ENCODE data around the gene RNU6-7. TPM values are rescaled to one million over a fixed set of nuclear protein-coding genes. Genes with fewer than 3 reads are reported as not detected.
A peak's percentile ranks its signal among the peaks of the same experiment; 100 is the strongest.

RNU6-7 gene
- total and polyA plus RNA-seq, 10 of the 15 experiments (the other 5 are each of a cell fraction or from before 2014, with no cell fraction given), result not detected

DNA sequence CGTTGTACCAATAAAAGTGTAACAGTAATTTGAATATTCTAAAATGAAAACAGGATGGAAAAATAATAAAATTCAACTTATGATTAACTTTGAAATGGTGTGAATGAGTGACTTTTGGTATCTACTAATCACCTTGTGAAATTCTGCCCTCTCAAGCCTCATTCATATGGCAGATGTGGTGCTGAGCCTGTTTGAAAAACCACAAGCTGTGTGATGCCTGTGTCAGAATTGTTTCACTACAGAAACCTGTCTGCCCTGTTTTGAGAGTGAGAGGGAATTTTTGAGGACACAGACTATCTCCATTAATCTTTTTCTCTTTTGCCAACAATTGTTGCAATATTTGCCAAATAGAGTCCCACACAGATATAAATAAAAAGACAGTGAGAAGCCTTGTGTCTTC is 3.9 kb upstream of the RNU6-7 start (continued):
- TF ChIP-seq RAD51 (IDR thresholded peaks at IDR 0.05) (no peak), IKZF2 (IDR thresholded peaks at IDR 0.05) (peak; percentile 84 to 85), HDGF (IDR thresholded peaks at IDR 0.05) (no peak), ATF7 (IDR thresholded peaks at IDR 0.05; ENCODE audit: low read depth) (peak; percentile 54)
- TF ChIP-seq, protein P1, sequence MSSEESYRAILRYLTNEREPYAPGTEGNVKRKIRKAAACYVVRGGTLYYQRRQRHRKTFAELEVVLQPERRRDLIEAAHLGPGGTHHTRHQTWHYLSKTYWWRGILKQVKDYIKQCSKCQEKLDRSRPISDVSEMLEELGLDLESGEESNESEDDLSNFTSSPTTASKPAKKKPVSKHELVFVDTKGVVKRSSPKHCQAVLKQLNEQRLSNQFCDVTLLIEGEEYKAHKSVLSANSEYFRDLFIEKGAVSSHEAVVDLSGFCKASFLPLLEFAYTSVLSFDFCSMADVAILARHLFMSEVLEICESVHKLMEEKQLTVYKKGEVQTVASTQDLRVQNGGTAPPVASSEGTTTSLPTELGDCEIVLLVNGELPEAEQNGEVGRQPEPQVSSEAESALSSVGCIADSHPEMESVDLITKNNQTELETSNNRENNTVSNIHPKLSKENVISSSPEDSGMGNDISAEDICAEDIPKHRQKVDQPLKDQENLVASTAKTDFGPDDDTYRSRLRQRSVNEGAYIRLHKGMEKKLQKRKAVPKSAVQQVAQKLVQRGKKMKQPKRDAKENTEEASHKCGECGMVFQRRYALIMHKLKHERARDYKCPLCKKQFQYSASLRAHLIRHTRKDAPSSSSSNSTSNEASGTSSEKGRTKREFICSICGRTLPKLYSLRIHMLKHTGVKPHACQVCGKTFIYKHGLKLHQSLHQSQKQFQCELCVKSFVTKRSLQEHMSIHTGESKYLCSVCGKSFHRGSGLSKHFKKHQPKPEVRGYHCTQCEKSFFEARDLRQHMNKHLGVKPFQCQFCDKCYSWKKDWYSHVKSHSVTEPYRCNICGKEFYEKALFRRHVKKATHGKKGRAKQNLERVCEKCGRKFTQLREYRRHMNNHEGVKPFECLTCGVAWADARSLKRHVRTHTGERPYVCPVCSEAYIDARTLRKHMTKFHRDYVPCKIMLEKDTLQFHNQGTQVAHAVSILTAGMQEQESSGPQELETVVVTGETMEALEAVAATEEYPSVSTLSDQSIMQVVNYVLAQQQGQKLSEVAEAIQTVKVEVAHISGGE (CRISPR knock-in tag; IDR thresholded peaks at IDR 0.05), result no peak

DNA sequence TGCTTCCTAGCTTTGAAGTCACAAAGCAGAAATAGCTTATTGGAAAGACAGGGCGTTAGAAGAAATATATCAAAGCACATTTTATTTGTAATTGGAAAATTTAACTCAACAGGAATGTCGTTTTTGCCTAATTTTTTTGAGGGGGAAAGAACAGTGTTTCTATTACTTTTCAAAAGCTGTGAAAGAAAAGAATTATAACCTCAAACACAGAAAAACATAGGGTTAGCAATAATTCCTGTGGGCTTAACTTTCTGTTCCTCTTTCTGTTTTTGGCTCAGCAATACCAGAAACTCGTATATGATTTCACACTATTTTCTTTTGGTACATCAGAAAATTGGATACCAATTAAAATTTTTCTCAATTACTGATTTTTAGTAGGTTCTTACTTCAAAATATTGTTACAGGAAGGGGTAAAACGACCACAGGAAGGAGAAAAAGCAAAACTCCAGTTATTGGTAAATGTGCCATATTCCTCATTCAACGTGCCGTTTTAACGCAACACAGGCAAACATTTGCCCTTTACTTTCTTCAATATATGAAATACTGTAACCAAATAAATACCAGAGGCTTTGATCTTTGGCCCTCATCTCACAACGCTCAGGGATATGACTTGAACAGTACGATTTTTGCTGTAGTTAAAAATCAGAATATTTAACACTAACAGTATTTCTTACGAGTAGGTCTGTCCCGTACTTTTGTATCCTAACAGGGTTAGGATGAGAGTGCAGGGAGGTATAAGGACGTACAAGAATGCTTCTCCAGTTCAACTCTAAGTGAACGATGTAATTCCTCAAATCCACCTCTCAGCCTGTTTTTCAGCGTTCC is 1.3 kb upstream of the RNU6-7 start:
- peak overlapping the region; percentile 74 for H2AFZ ChIP-seq (ENCODE audit: control insufficient read depth, low read depth, low read length)
- intact Hi-C loops (cut with micrococcal nuclease; ENCODE audit: unreplicated experiment) (no loop called here), in situ Hi-C loops (cut with MboI) (loop anchor here (5.0 kb wide), 1 partner anchor 123 kb away; the partner anchor contains the start of gene ARHGAP5)
- H3K4me2 ChIP-seq (ENCODE audit: control insufficient read depth, insufficient read depth), result peak overlapping the region; percentile 91
- no peaks in the 10 kb centered on the region for H4K20me1 ChIP-seq (ENCODE audit: control insufficient read depth, insufficient read depth)
- H3K36me3 ChIP-seq (ENCODE audit: control insufficient read depth in 2 of 2, insufficient read depth in 2 of 2, low read length in 1 of 2), result no peaks in the 10 kb centered on the region
- H3K9me3 ChIP-seq (replicated peaks; ENCODE audit: control insufficient read depth, insufficient read depth, low read length), result no peaks in the 10 kb centered on the region
- BruUV-seq (replicated peaks), result no TSS peak
- peak overlapping the region; percentile 3 for H3K9ac ChIP-seq (ENCODE audit: control insufficient read depth, insufficient read depth, low read length)
- ChIA-PET SMC1A (ENCODE audit: uncharacterized antibody, unreplicated experiment) (interaction anchor here (0.7 to 3.0 kb wide), 10 partner anchors 15 to 260 kb away, joined by 3 to 13 read pairs (median 4); no protein-coding TSS in a partner anchor), CTCF (interaction anchor here (0.8 to 2.6 kb wide), 6 partner anchors 51 to 751 kb away, joined by 3 to 15 read pairs (median 4); no protein-coding TSS in a partner anchor), RAD21 (ENCODE audit: unreplicated experiment) (interaction anchor here (0.8 to 3.3 kb wide), 5 partner anchors 54 to 127 kb away, joined by 3 to 13 read pairs (median 5); partner anchors contain the start of gene ARHGAP5), POLR2A (interaction anchor here (0.7 to 0.9 kb wide), 2 partner anchors 123 to 169 kb away, joined by 3 to 5 read pairs; partner anchors contain the start of gene ARHGAP5)
- WGBS (ENCODE audit: insufficient coverage, insufficient replicate concordance, low lambda C conversion rate, missing lambda C conversion rate), result under 1% methylated on average over 14 of the region's 14 CpGs
- no peaks in the 10 kb centered on the region for H3K79me2 ChIP-seq (ENCODE audit: control insufficient read depth, insufficient read depth, low read length)
- H3K27ac ChIP-seq (ENCODE audit: control insufficient read depth, insufficient read depth), result peak overlapping the region; percentile 34
- H3K4me3 ChIP-seq, result peak overlapping the region; percentile 73
- H3K27me3 ChIP-seq (replicated peaks in 1 of 2; ENCODE audit: control insufficient read depth in 2 of 2, insufficient read depth in 2 of 2, low read length in 1 of 2), result no peaks in the 10 kb centered on the region
- no peak for FAIRE-seq
- peak; percentile 24 for ATAC-seq
- no peak for DNase-seq (ENCODE audit: low read depth, low spot score)
- H3K4me1 ChIP-seq (ENCODE audit: control insufficient read depth, insufficient read depth, low read length), result peaks cover 27% of the 10 kb centered on the region
- TF ChIP-seq STAT3 (IDR thresholded peaks at IDR 0.05; ENCODE audit: low read depth, low read length) (no peak), ZNF207 (IDR thresholded peaks at IDR 0.05; ENCODE audit: borderline replicate concordance) (no peak), BACH1 (IDR thresholded peaks at IDR 0.05; ENCODE audit: borderline replicate concordance) (peak; percentile 72; the same call in 1 of the 2 replicates), SMARCA5 (IDR thresholded peaks at IDR 0.05) (no peak), CBX5 (IDR thresholded peaks at IDR 0.05; ENCODE audit: low read depth) (no peak), BMI1 (IDR thresholded peaks at IDR 0.05; ENCODE audit: borderline replicate concordance) (0 out of 2 replicates have a peak, but pooled peaks have one; percentile 46), TARDBP (IDR thresholded peaks at IDR 0.05; ENCODE audit: borderline replicate concordance) (no peak), NFIC (IDR thresholded peaks at IDR 0.05; ENCODE audit: low read depth, low read length) (peak; percentile 75)
- TF ChIP-seq, protein P2, sequence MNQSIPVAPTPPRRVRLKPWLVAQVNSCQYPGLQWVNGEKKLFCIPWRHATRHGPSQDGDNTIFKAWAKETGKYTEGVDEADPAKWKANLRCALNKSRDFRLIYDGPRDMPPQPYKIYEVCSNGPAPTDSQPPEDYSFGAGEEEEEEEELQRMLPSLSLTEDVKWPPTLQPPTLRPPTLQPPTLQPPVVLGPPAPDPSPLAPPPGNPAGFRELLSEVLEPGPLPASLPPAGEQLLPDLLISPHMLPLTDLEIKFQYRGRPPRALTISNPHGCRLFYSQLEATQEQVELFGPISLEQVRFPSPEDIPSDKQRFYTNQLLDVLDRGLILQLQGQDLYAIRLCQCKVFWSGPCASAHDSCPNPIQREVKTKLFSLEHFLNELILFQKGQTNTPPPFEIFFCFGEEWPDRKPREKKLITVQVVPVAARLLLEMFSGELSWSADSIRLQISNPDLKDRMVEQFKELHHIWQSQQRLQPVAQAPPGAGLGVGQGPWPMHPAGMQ (IDR thresholded peaks at IDR 0.05; ENCODE audit: borderline replicate concordance), result no peak
- TF ChIP-seq, protein P3, sequence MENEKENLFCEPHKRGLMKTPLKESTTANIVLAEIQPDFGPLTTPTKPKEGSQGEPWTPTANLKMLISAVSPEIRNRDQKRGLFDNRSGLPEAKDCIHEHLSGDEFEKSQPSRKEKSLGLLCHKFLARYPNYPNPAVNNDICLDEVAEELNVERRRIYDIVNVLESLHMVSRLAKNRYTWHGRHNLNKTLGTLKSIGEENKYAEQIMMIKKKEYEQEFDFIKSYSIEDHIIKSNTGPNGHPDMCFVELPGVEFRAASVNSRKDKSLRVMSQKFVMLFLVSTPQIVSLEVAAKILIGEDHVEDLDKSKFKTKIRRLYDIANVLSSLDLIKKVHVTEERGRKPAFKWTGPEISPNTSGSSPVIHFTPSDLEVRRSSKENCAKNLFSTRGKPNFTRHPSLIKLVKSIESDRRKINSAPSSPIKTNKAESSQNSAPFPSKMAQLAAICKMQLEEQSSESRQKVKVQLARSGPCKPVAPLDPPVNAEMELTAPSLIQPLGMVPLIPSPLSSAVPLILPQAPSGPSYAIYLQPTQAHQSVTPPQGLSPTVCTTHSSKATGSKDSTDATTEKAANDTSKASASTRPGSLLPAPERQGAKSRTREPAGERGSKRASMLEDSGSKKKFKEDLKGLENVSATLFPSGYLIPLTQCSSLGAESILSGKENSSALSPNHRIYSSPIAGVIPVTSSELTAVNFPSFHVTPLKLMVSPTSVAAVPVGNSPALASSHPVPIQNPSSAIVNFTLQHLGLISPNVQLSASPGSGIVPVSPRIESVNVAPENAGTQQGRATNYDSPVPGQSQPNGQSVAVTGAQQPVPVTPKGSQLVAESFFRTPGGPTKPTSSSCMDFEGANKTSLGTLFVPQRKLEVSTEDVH (IDR thresholded peaks at IDR 0.05; ENCODE audit: low read depth, partially characterized antibody), result peak; percentile 55

Data from GM12878 (cell line).